HG03135 (cell line): Measurements from ENCODE around the gene USH2A.

Experiments used
- ATAC-seq: cut with Tn5 transposase; IDR thresholded peaks from one replicate; pipeline ENCODE4 v1.9.1; 2021; ENCODE audit warnings: mild to moderate bottlenecking, moderate library complexity; ENCODE audit not compliant: unreplicated experiment

The USH2A gene

DNA sequence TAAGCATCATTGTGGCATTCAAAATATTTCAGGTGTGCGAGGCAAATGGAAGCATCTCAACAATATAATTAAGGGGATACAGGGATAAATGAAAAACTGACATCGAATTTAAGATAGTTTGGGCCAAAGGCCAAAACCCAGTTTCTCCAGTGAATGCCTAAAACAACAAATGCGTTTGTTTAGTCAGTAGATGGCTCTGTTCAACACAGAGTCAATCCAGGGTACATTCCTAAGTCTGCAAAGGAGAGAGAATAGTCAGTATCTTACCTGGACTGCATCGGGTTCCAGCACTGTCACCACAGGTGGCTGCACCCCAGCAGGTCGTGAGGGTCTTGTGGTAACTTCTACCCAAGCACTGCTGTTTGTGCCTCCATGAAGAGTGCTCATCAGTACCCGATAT, 535.1 kb downstream of the USH2A start:
- no peak for ATAC-seq

DNA sequence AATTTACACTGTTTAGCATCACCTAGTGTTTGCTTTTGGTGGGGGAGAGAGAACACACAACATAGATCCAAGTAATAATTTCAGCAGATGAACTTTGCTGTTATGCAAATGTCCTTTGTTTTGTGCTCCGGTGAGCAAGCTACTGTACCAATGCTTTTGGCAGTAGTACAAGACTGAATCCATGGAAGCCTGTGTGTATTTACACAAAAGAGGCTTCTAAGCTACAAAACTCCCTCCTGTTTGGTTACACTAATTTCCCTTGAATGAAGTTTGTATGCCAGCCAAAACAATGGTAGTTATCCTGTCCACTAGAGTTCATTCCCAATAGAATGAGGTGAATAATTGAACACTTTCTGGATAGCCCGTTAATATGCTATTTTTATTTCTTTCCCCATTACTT, 535.6 kb downstream of the USH2A start:
- no peak for ATAC-seq

DNA sequence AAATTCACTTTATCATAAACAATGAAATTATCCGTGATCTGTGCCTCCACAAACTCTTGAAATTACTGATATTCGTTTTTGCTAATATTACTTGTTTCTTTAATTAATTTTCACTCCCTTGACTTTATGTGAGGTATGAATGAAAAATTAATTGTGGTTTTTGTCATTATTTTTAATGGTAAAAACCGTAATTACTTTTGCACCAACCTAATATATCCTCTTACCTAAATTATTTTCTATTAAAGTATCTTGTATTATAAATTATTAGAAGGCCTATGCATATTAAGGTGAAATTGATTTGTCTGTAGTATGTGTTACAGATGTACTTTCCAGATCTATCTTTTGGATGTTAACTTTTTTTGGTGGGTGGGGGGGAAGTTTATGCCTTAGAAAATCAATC, 540.2 kb downstream of the USH2A start:
- ATAC-seq, result no peak

DNA sequence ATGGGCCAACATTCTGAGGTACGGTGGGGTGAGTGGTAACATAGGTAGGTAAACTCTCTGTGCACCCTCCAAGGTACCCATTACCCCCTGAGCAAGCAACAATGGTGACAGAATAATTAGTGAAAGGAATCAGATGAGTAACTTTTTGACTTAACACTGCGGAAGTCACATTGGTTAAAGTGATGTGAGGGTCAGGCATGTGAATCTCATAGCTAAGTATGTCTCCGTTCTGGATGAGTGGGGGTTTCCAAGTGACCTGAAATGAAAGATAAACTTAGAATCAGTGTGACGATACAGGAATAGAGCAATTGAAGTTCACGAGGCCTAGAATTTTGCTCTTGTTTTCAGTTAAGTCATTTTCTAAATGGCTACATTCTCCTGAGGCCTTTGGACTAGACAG, 544.4 kb downstream of the USH2A start:
- no peak for ATAC-seq

DNA sequence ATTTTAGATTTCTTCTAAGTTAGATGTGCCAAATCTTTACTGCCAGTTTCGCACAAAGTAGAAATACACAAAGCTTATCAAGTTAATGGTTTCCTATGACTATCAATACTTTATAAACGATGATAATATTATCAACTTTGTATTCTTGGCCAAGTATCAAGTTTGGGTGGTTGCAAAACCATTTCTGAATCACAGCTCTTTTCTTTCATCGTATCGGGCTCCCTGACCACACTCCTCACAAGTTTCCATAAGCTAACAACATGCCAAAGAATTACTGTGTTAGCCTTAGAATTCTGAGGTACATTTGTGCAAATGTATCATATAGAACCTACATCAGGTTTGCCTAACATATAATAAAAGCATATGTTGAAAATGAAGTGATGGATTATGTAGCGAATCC, 545.1 kb downstream of the USH2A start:
- ATAC-seq, result no peak

DNA sequence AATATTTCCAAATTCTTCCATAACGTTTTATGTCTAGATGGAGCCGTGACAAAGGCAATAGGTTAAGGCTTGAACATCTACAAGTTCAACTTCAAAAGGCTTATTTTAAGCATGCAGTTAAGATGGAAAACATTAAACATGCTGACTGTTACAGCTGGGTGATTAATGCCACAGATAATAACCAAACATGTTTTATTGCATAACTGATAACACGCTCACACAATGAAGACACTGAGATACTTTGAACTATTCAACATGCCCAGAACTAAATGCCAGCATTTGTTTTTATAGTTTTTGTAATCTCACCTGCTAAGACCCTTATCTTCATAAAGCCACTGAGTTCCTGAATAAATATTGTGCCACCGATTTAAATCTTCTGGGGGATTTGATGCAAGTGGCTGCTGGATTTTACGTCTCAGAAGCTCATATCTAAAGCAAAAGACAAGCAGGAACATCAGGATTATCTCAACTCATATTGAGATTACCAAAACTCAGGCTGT, 545.7 kb downstream of the USH2A start:
- no peak for ATAC-seq

DNA sequence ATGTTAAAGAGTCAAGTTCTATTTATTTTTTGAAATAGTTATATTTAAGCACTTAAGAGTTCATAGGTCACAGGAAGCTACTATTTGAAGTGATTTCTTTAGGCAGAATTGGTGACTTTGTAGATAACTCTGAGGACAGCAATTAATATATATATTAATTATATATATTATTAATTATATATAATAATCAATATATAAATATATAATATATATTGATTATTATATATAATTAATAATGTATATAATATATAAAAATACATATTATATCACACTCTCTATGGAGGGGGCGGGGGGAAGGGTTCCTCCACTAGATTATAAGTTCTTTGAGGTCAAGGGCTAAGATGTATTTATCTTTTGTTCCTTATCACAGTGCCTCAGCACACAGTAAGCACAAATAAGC, 547.5 kb downstream of the USH2A start:
- ATAC-seq, result no peak

DNA sequence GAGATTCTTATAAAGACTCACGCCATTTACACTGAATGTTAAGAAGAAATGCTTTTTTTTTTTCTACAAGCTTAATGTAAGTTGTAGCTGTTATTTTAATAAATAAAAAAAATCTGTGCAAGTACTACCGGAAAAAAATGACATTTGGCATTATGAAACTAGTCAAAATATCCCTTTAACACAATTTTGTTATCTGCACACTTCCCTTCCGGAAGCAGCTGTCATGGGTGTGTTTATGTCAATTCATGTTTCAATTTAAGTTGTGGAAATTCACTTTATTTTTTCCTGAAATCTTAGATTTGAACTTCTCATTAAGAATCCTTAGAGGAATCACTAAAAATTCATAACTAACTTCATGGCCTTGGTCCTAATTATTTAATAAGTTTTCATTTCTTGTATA, 548.0 kb downstream of the USH2A start:
- ATAC-seq, result no peak

DNA sequence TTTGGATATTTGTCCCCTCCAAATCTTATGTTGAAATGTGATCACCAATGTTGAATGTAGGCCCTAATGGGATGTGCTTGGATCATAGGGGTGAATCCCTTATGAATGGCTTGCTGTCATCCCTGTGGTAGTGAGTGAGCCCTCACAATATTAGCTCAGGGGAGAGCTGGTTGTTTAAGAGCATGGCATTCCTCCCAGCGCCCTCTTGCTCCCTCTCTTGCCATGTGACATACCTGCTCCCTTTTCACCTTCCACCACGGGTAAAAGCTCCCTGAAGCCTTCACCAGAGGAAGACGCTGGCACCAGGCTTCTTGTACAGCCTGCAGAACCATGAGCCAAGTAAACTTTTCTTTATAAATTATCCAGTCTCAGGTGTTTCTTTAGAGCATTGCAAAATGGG, 550.6 kb downstream of the USH2A start:
- ATAC-seq, result no peak

DNA sequence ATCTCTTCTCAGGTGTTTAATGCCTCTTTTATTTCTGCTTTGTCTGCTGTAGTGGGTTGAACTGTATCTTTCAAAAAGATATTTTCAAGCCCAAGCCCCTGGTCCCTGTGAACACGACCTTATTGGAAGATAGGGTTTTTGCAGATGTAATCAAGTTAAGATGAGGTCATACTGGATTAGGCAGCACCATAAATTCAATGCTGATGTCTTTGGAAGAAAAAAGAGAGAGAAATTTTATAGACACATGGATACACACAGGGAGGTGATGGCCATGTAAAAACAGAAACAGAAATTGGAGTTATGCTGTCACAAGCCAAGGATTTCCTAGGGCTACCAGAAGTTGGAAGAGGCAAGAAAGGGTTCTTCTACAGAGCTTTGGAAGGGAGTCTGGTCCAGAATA, 554.7 kb downstream of the USH2A start:
- ATAC-seq, result no peak

DNA sequence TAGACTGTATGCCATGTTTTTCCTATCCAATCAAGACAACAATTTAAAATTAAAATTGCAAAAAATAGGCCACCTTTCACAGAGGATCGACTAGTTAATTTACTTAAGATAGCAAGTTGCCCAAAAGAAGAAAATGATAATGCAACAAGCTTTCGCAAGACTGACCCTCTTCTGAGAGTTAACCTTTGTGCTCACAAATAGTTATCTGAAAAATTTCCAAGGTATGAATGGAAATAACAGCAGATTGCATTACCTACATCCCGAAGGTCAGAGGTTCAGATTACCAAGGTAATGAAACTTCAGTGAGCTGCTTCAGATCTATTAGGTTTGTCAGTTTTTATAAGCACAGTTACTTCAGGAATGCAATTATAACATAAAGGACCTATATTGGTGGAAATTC, 558.2 kb downstream of the USH2A start:
- no peak for ATAC-seq

DNA sequence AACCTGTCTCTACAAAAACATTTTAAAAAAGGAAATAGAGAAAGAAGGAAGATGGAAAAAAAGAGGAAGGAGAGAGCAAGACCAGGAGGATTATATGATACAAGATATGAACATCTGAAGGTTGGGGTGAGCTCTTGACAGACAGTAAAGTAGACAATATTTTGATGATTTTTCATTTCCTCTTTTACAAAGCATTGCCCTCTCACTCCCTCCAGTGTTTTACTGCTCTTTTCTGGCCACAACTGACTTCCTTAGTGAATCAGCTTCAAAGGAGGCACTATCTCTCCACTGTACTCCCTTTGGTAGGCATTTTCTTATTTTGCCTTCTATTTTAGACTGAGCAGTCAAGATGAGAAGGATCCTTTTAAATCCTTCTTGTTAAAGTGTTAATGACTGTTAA, 559.5 kb downstream of the USH2A start:
- ATAC-seq, result no peak

DNA sequence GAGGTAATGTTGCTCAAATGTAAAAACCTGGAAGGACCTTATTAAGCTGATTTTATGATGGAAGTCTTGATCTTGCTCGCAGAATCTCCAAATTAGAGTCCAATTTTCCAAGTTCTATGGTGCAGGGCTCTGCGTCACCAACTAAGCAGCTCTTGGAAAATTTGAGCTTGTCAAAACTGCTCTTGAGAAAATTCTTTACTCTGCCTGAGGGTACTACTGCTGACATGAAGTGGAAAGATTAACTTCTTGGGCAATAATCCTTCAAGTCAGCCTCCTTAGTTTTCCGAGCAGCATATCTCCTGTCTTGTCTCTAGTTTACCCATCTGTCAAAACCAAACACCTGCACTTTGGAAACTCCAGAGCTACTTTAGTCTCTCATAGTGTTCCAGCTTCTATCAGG, 562.4 kb downstream of the USH2A start:
- no peak for ATAC-seq

DNA sequence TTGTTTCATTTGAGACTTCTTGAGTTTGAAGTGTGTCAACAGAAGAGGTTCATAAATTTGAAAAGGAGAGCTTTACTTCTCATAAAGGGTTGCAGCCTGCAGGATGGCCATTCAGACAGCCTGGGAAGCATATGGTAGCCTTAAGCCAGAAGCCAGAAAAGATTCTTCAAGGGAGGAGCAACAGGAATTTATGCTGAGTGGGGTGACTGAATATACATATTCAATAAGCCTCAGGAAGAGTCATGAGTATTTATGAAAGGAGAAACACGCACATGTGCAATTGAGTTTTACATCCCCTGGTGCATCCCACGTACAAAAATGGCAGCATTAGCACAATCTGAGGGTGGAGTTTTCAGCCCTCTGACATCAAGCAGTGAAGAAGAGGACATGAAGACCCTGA, 565.9 kb downstream of the USH2A start:
- ATAC-seq, result no peak

DNA sequence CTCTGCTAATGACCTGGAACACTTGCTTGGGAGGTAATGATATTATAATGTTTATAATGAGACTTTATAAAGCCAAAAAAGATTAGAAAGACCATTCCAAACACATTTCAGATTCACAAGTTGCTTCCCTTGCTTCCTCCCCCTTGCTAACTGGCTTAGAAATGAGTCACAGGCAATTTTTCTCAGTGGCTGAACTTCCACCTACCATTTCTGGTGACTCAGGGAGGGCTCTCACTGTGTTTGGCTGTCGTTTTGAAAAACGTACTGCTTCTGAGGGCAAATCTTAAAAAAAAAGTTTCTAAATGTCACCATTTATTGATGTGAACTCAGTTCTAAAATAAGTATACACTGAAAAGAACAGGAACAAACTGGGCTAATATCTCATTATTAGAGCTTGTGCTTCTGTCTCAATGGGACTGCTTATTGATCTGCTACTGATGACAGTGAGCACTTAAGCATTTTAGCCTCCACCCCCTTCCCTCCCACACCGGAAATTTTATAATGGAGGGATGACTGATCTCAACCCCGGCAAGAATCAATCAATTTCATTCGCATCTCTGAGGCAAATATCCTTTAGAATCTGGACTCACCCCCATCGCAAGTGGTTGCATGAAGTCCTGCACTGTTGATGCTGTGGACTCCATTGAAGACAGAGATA, 577.9 kb downstream of the USH2A start:
- no peak for ATAC-seq

DNA sequence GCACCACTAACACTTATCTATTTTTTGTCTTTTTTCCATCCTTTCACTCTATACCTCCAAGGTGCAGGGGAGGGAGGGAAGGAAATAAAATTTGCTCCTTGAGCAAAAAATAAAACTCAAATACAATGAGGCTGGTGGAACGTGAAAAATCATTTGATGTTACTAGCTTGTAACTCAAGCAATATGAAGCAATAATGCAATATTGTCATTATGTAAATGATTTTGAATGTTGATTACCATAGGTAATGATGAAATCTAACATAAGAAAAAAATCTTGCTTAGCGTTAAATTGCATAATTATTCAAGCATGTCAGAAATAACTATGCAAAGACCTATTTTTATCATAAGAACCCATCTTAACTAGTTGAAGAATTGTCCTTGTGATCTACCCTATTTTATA, 578.5 kb downstream of the USH2A start:
- no peak for ATAC-seq

DNA sequence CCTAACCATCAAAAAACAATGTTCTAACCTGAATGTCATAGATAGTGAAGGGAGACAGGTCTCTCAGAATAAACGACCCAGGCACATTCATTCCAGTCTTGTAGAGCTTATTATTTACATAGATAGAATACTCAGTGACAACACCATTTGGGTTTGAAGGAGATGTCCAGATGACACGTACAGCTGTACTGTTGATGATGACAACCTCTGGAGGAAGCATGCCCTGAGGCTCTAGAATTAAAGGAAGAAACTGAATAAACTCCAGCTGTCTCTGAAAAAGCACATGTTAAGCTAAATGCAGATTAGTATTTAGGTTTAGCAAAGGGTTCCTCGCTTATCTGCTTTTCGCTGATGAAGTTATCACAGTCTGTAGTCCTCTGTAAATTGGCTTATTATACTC, 579.0 kb downstream of the USH2A start:
- ATAC-seq, result no peak

DNA sequence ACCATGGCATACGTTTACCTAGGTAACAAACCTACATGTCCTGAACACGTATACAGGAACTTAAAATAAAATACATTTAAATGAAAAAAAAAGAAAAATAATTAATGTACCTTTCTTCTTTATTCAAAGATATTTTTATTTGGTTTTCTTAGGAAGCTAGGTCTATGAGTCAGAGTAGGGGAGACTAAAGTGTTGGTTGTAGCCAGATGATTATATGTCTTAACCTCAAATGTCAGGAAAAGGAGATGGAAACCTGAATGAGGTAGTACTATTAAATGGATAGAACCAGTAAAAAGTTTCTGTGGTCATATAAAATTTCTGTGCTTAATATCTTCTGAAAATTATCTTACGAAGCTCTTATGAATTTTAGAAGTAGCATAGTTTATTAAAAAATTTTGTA, 580.3 kb downstream of the USH2A start:
- no peak for ATAC-seq

DNA sequence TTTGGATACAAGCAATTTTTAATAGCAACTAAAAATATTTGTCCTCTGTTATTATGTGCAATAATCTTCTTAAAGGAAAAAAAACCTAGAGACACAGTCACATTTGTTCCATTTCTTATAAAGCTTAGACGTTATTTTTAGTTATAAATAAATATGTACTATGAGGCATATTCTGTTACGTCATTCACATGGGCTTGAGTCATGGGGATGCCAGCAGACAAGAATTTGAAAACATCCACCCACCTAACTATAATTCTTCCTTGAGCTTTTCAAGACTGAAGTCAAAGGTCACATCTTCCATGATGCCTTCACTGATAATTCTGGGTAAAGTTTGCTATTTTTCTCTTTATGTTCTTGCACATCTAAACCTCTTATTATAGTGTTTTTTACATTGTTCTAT, 587.3 kb downstream of the USH2A start:
- ATAC-seq, result no peak

DNA sequence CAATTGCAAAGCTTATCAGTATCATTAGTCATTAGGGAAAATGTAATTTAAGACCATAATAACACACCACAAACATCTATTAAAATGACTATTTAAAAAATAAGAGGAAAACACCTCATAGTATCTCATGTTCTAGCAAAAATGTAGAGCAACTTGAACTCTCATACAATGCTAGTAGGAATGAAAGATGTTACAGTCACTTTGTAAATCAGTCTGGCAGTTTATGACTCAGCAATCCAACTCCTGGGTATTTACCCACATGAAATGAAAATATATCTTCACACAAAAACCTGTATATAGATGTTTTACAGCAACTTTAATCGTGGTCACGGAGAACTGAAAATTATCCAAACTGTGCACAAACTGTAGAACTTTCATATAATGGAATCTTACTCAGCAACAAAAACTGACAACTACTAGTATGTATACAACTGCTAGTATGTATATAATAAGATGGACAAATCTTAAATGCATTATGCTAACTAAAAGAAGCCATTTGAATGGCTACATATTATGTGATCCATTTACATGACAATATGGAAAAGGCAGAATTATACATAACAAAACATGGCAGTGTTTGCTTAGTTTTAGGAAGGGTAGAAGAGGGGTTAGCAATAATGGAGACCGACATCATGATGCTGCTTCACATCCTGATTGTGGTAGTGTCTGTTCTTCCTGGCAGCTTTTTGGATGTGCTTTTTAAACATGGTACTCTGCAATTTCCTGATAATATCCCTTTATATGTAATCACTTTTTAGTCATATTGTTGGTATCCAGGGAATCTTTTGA, 589.1 kb downstream of the USH2A start:
- ATAC-seq, result no peak

DNA sequence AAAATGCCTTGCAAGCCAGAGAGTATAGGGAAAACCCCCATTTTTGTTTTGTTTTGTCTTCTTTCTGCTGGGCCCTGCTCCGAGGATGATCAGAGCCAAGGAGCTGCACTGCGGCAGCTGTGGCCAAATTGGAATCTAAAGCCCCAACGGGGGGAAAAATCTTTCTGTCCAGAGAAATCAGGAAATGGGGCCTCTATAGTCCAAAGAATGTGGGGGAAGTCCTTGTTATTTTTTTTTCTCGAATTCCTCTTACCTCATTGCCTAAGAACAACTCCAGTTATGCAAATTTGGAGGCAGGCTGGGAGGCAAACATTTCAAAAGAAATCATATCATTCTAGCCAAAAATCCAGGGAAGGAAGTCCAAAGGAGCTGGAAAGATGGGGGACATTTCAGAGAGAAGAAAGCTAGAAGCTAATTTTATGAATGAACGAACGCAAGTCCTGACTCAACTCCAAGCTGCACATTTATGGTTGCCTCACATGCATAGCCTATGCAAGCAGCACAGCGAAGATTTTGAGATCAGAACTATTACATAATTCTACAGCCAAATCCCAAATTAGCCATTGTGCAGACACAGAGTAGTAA, 592.9 kb downstream of the USH2A start:
- ATAC-seq, result no peak

DNA sequence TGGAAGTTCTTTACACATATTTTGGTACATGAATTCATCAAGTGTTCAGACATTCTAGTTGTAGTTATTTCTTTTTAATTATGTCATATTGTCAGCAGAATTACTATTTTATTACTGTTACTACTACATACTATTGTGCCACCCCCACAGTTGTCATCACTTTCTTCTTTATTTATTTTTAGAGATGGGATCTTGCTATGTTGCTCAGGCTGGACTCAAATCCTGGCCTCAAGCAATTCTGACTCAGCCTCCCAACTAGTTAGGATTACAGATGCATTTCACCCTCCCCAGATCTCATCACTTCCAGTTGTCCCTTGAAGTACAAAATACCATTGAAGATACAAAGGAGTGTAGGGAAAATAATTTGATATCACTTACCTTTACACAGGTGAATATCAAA, 598.2 kb downstream of the USH2A start:
- no peak for ATAC-seq
